HepG2 (cell line): ENCODE data around the gene FAM221B. TPM values are rescaled to one million over a fixed set of nuclear protein-coding genes. Genes with fewer than 3 reads are reported as not detected.
A peak's percentile ranks its signal among the peaks of the same experiment; 100 is the strongest.

Experiments used
- AGO1 ChIP-seq: fragments of 200-400 bp; formaldehyde crosslinking; IDR thresholded peaks from 2 replicates; pipeline ENCODE4 v1.6.1; 2017; ENCODE audit warnings: mild to moderate bottlenecking, low read depth, low read length, moderate library complexity; ENCODE audit not compliant: poor library complexity, severe bottlenecking
- ASH2L ChIP-seq: fragments of 300-600, 200-600 bp; sonication (generic); IDR thresholded peaks from 2 replicates; pipeline ENCODE4 v1.7.0; 2017; ENCODE audit warnings: low read depth, mild to moderate bottlenecking, moderate library complexity, mixed read lengths, low read length; ENCODE audit not compliant: insufficient read length
- CBX2 ChIP-seq, 2 experiments: fragments of 200-600 bp in 1 of 2; sonication (generic); formaldehyde crosslinking in 1 of 2; IDR thresholded peaks; 2 replicates each; pipeline versions ENCODE4 v1.7.0 to v1.8.1; 2018 to 2022; ENCODE audit warnings: low read depth in 2 of 2, low read length in 1 of 2, mild to moderate bottlenecking in 1 of 2, missing genetic modification reagents in 1 of 2
- EZH2 ChIP-seq: conservative IDR thresholded peaks from 2 replicates; pipeline ENCODE4 v1.6.1; 2012; ENCODE audit warnings: mild to moderate bottlenecking, low read depth, low read length, moderate library complexity
- FOXK2 ChIP-seq: fragments of 450-650 bp; IDR thresholded peaks from 2 replicates; pipeline ENCODE4 v1.6.1; 2016
- HNRNPL ChIP-seq: fragments of 200-400 bp; formaldehyde crosslinking; IDR thresholded peaks from 2 replicates; pipeline ENCODE4 v1.6.1; 2017; ENCODE audit warnings: mild to moderate bottlenecking, low read depth, low read length
- NFIC ChIP-seq: IDR thresholded peaks from 2 replicates; pipeline ENCODE4 v1.6.1; 2012; ENCODE audit warnings: mild to moderate bottlenecking, low read length, inconsistent platforms
- RORA ChIP-seq: sonication (generic); formaldehyde crosslinking; IDR thresholded peaks from 2 replicates; pipeline ENCODE4 v1.5.0; 2020; ENCODE audit warnings: mild to moderate bottlenecking, missing genetic modification reagents, moderate library complexity
- SRSF1 ChIP-seq: fragments of 200-400 bp; formaldehyde crosslinking; optimal IDR thresholded peaks from 2 replicates; pipeline ENCODE3; 2017; ENCODE audit warnings: mild to moderate bottlenecking, low read depth, low read length, moderate library complexity
- TBP ChIP-seq: sonication (generic); formaldehyde crosslinking; IDR thresholded peaks from 2 replicates; pipeline ENCODE4 v1.5.0; 2020; ENCODE audit warnings: missing genetic modification reagents
- ZBTB21 ChIP-seq: sonication (generic); formaldehyde crosslinking; IDR thresholded peaks from 2 replicates; pipeline ENCODE4 v1.4.0; 2020; ENCODE audit warnings: missing genetic modification reagents
- ZC3H13 ChIP-seq: sonication (generic); formaldehyde crosslinking; IDR thresholded peaks from 2 replicates; pipeline ENCODE4 v1.8.1; 2023; ENCODE audit warnings: mild to moderate bottlenecking, missing genetic modification reagents, moderate library complexity
- ZNF20 ChIP-seq: sonication (generic); formaldehyde crosslinking; IDR thresholded peaks from 2 replicates; pipeline ENCODE4 v1.4.0; 2020; ENCODE audit warnings: mild to moderate bottlenecking, moderate library complexity, missing genetic modification reagents
- ZNF496 ChIP-seq: sonication (generic); formaldehyde crosslinking; IDR thresholded peaks from 2 replicates; pipeline ENCODE4 v1.8.1; 2023; ENCODE audit warnings: mild to moderate bottlenecking, moderate library complexity, missing genetic modification reagents; ENCODE audit not compliant: insufficient replicate concordance
- ZNF709 ChIP-seq: sonication (generic); formaldehyde crosslinking; IDR thresholded peaks from 2 replicates; pipeline ENCODE4 v1.5.0; 2020; ENCODE audit warnings: mild to moderate bottlenecking, missing genetic modification reagents
- ZNF737 ChIP-seq: sonication (generic); formaldehyde crosslinking; IDR thresholded peaks from 2 replicates; pipeline ENCODE4 v1.5.0; 2020; ENCODE audit warnings: missing genetic modification reagents, mild to moderate bottlenecking, borderline replicate concordance
- ZNF761 ChIP-seq: sonication (generic); formaldehyde crosslinking; conservative IDR thresholded peaks from 2 replicates; pipeline ENCODE4 v1.4.0; 2020; ENCODE audit warnings: mild to moderate bottlenecking, missing genetic modification reagents
- polyA plus RNA-seq, 8 experiments: library from polyadenylated mRNA; depleted of rRNA in 3 of 8; stranded (reverse) in 7 of 8; unstranded in 1 of 8; fragments of >200 nt; fragmentation: Illumina TruSeq in 4 of 8; extraction: Trizol in 4 of 8; gene quantifications; 2 replicates each; pipeline versions ENCODE4 v1.2.1 to v1.2.3, GENCODE V29; 2011 to 2016; ENCODE audit warnings: low read depth in 4 of 8, missing spikeins in 1 of 8, mixed read lengths in 1 of 8; ENCODE audit not compliant: insufficient read depth in 1 of 8
- total RNA-seq, 5 experiments: library from RNA; depleted of rRNA; stranded (reverse); fragments of >200 nt; fragmentation: Illumina TruSeq; extraction: Trizol; gene quantifications; 2 replicates each; pipeline ENCODE4 v1.2.3, GENCODE V29; 2016; ENCODE audit warnings: low read depth in 1 of 5
- TF ChIP-seq, protein P1 (sequence below): sonication (generic); formaldehyde crosslinking; IDR thresholded peaks from 2 replicates; pipeline ENCODE4 v1.4.0; 2020; ENCODE audit warnings: missing genetic modification reagents, borderline replicate concordance
- TF ChIP-seq, protein P2 (sequence below): sonication (generic); formaldehyde crosslinking; IDR thresholded peaks from 2 replicates; pipeline ENCODE4 v1.4.0; 2020; ENCODE audit warnings: missing genetic modification reagents
- TF ChIP-seq, protein P3 (sequence below): IDR thresholded peaks from 2 replicates; pipeline ENCODE4 v1.6.1; 2016; ENCODE audit warnings: low read depth, borderline replicate concordance
- TF ChIP-seq, protein P4 (sequence below): sonication (generic); formaldehyde crosslinking; conservative IDR thresholded peaks from 2 replicates; pipeline ENCODE4 v1.8.0; 2022; ENCODE audit warnings: missing genetic modification reagents
- TF ChIP-seq, protein P5 (sequence below): sonication (generic); formaldehyde crosslinking; IDR thresholded peaks from 2 replicates; pipeline ENCODE4 v1.4.0; 2020; ENCODE audit warnings: missing genetic modification reagents

FAM221B gene
- total and polyA plus RNA-seq, 2 of the 13 experiments (the other 11 are each of a cell fraction or from before 2014, with no cell fraction given), result not detected

DNA sequence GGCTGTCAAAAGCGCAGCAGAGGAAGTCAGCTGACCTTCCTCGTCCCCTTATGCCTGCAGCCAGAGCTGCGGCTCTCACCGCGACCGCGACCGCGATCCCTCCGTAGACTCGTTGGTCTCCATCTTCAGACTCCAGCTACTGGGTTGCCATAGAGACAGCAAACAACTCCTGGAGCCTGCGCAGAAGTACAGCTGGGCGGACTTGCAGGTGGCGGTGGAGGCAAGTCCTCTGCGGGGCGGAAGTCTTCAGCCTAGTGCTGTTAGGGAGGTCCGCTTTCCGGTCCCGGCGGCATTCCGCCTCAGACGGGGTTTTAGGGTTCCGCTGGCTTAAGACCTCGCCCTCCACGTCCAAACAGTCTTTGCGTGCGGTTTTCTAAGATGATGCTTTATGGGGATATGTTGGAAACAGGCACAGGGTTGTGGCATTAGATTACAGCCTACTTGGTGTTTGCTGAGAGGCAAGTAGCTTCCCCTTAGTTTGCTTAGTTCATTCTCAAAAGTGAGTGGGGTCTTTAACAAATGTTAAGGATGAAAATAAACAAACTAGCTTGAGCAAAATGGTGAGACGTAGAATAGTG lies 16.4 kb downstream of the FAM221B start, which contains the start of gene SPAG8 (continued):
- TF ChIP-seq, protein P1, sequence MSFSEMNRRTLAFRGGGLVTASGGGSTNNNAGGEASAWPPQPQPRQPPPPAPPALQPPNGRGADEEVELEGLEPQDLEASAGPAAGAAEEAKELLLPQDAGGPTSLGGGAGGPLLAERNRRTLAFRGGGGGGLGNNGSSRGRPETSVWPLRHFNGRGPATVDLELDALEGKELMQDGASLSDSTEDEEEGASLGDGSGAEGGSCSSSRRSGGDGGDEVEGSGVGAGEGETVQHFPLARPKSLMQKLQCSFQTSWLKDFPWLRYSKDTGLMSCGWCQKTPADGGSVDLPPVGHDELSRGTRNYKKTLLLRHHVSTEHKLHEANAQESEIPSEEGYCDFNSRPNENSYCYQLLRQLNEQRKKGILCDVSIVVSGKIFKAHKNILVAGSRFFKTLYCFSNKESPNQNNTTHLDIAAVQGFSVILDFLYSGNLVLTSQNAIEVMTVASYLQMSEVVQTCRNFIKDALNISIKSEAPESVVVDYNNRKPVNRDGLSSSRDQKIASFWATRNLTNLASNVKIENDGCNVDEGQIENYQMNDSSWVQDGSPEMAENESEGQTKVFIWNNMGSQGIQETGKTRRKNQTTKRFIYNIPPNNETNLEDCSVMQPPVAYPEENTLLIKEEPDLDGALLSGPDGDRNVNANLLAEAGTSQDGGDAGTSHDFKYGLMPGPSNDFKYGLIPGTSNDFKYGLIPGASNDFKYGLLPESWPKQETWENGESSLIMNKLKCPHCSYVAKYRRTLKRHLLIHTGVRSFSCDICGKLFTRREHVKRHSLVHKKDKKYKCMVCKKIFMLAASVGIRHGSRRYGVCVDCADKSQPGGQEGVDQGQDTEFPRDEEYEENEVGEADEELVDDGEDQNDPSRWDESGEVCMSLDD (CRISPR knock-in tag), result no peak
- TF ChIP-seq ASH2L, result no peak
- no peak for TF ChIP-seq AGO1
- TF ChIP-seq, protein P2, sequence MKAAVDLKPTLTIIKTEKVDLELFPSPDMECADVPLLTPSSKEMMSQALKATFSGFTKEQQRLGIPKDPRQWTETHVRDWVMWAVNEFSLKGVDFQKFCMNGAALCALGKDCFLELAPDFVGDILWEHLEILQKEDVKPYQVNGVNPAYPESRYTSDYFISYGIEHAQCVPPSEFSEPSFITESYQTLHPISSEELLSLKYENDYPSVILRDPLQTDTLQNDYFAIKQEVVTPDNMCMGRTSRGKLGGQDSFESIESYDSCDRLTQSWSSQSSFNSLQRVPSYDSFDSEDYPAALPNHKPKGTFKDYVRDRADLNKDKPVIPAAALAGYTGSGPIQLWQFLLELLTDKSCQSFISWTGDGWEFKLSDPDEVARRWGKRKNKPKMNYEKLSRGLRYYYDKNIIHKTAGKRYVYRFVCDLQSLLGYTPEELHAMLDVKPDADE (CRISPR knock-in tag), result no peak
- no peak for TF ChIP-seq HNRNPL
- TF ChIP-seq CBX2 (IDR thresholded peaks at IDR 0.05; ENCODE audit: low read depth, low read length), result no peak
- no peak for TF ChIP-seq CBX2 (CRISPR knock-in tag; IDR thresholded peaks at IDR 0.05; ENCODE audit: low read depth)
- TF ChIP-seq, protein P3, sequence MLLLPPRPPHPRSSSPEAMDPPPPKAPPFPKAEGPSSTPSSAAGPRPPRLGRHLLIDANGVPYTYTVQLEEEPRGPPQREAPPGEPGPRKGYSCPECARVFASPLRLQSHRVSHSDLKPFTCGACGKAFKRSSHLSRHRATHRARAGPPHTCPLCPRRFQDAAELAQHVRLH, result peak; percentile 80; the same call in 1 of the 2 replicates
- no peak for TF ChIP-seq ZNF761 (CRISPR knock-in tag)
- no peak for TF ChIP-seq EZH2
- no peak for TF ChIP-seq ZNF20
- no peak for TF ChIP-seq TBP (CRISPR knock-in tag)
- TF ChIP-seq ZC3H13 (CRISPR knock-in tag), result no peak
- TF ChIP-seq, protein P4, sequence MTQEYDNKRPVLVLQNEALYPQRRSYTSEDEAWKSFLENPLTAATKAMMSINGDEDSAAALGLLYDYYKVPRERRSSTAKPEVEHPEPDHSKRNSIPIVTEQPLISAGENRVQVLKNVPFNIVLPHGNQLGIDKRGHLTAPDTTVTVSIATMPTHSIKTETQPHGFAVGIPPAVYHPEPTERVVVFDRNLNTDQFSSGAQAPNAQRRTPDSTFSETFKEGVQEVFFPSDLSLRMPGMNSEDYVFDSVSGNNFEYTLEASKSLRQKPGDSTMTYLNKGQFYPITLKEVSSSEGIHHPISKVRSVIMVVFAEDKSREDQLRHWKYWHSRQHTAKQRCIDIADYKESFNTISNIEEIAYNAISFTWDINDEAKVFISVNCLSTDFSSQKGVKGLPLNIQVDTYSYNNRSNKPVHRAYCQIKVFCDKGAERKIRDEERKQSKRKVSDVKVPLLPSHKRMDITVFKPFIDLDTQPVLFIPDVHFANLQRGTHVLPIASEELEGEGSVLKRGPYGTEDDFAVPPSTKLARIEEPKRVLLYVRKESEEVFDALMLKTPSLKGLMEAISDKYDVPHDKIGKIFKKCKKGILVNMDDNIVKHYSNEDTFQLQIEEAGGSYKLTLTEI (CRISPR knock-in tag), result no peak
- TF ChIP-seq RORA, result no peak
- no peak for TF ChIP-seq FOXK2
- TF ChIP-seq NFIC, result no peak
- no peak for TF ChIP-seq ZNF737 (CRISPR knock-in tag)
- TF ChIP-seq ZBTB21 (CRISPR knock-in tag), result 0 out of 2 replicates have a peak, but pooled peaks have one; percentile 21
- TF ChIP-seq ZNF709 (CRISPR knock-in tag), result no peak
- TF ChIP-seq SRSF1, result no peak
- TF ChIP-seq ZNF496 (CRISPR knock-in tag), result no peak
- TF ChIP-seq, protein P5, sequence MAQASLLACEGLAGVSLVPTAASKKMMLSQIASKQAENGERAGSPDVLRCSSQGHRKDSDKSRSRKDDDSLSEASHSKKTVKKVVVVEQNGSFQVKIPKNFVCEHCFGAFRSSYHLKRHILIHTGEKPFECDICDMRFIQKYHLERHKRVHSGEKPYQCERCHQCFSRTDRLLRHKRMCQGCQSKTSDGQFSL (CRISPR knock-in tag), result no peak
